OCI-LY7 (cell line): ENCODE results near the gene KCNQ1OT1. TPM values are rescaled to one million over a fixed set of nuclear protein-coding genes. Genes with fewer than 3 reads are reported as not detected.

Experiments
- BruUV-seq: library from RNA; stranded (reverse); fragments of 400-500 nt; replicated peaks from 2 replicates; lab custom pipeline; 2021; lab: Mats Ljungman, UMichigan
- CTCF ChIA-PET: fragments of 300-600 bp; sonication (Branson Sonifier 250); formaldehyde crosslinking; loops from one replicate; lab custom pipeline; 2022; ENCODE audit warnings: antibody characterized with exemption; ENCODE audit not compliant: unreplicated experiment; lab: Charles Lee
- POLR2A ChIA-PET: fragments of 300-600 bp; sonication (Branson Sonifier 250); formaldehyde crosslinking; loops from one replicate; lab custom pipeline; 2022; ENCODE audit warnings: antibody characterized with exemption; lab: Charles Lee
- DNase-seq: peaks from one replicate; pipeline ENCODE4 v3.0.0-alpha.2; 2015; ENCODE audit warnings: low spot score
- H2AFZ ChIP-seq: fragments of 200-600 bp; sonication (generic), shearing (Covaris generic); 2 replicates; pipeline ENCODE4 v1.6.1; 2014; ENCODE audit warnings: mild to moderate bottlenecking, antibody characterized with exemption, low read length, moderate library complexity
- H3K27ac ChIP-seq: fragments of 200-600 bp; sonication (generic); 2 replicates; pipeline ENCODE4 v1.5.1; 2014; ENCODE audit warnings: mixed run types, low read depth, mild to moderate bottlenecking, moderate library complexity, low read length, inconsistent platforms; ENCODE audit not compliant: poor library complexity, severe bottlenecking
- H3K36me3 ChIP-seq: fragments of 200-600 bp; sonication (generic); 2 replicates; pipeline ENCODE4 v1.6.1; 2014; ENCODE audit warnings: mild to moderate bottlenecking, antibody characterized with exemption, low read length, moderate library complexity, mixed read lengths; ENCODE audit not compliant: insufficient read depth
- H3K4me1 ChIP-seq: fragments of 200-600 bp; sonication (generic); 2 replicates; pipeline ENCODE4 v1.5.1; 2014; ENCODE audit warnings: mild to moderate bottlenecking, low read length; ENCODE audit not compliant: insufficient read depth, poor library complexity, severe bottlenecking
- H3K4me2 ChIP-seq: fragments of 200-600 bp; sonication (generic); 2 replicates; pipeline ENCODE4 v1.6.1; 2014; ENCODE audit warnings: mild to moderate bottlenecking, low read length
- H3K4me3 ChIP-seq: fragments of 200-600 bp; sonication (generic); 2 replicates; pipeline ENCODE4 v1.5.1; 2014; ENCODE audit warnings: mild to moderate bottlenecking, low read depth, low read length; ENCODE audit not compliant: poor library complexity, severe bottlenecking
- H3K79me2 ChIP-seq: fragments of 200-600 bp; sonication (generic); 2 replicates; pipeline ENCODE4 v1.6.1; 2016; ENCODE audit warnings: low read depth, mild to moderate bottlenecking, low read length, moderate library complexity, mixed read lengths; ENCODE audit not compliant: insufficient read depth
- H3K9me2 ChIP-seq: fragments of 200-600 bp; sonication (generic); 2 replicates; pipeline ENCODE4 v1.6.1; 2016; ENCODE audit warnings: mild to moderate bottlenecking, low read length, mixed read lengths; ENCODE audit not compliant: insufficient read depth
- H3K9me3 ChIP-seq: fragments of 200-600 bp; sonication (generic); 2 replicates; pipeline ENCODE4 v1.6.1; 2014; ENCODE audit warnings: mild to moderate bottlenecking, mixed run types, low read length, mixed read lengths
- H4K20me1 ChIP-seq: fragments of 200-600 bp; sonication (generic); 2 replicates; pipeline ENCODE4 v1.6.1; 2014; ENCODE audit warnings: mild to moderate bottlenecking, antibody characterized with exemption, low read length, moderate library complexity, mixed read lengths; ENCODE audit not compliant: insufficient read depth
- EZH2phosphoT487 ChIP-seq: fragments of 200-600 bp; sonication (generic); IDR thresholded peaks from 2 replicates; pipeline ENCODE4 v1.6.1; 2018; ENCODE audit warnings: low read depth, borderline replicate concordance, mild to moderate bottlenecking, mixed run types, antibody characterized with exemption, low read length, moderate library complexity, mixed read lengths
- intact Hi-C: fragments of 100-400 bp; cut with micrococcal nuclease; formaldehyde crosslinking; loops from one replicate; pipeline ENCODE4 v1.10.0; 2022; ENCODE audit not compliant: unreplicated experiment
- total RNA-seq, 2 experiments: library from RNA; depleted of rRNA in 1 of 2; stranded (reverse); fragments of >200 nt in 1 of 2; shearing (Covaris generic) in 1 of 2; gene quantifications; 2 replicates each; pipeline ENCODE4 v1.2.3, GENCODE V29; 2014 to 2022
- TF ChIP-seq, protein P1 (sequence below): fragments of 200-600 bp; sonication (generic); conservative IDR thresholded peaks from 2 replicates; pipeline ENCODE4 v1.5.1; 2014; ENCODE audit warnings: mild to moderate bottlenecking, antibody characterized with exemption, low read length, moderate library complexity, mixed read lengths

Gene KCNQ1OT1
- total RNA-seq, 2 experiments from 2014 or later = 2.9 to 3.4 TPM

DNA sequence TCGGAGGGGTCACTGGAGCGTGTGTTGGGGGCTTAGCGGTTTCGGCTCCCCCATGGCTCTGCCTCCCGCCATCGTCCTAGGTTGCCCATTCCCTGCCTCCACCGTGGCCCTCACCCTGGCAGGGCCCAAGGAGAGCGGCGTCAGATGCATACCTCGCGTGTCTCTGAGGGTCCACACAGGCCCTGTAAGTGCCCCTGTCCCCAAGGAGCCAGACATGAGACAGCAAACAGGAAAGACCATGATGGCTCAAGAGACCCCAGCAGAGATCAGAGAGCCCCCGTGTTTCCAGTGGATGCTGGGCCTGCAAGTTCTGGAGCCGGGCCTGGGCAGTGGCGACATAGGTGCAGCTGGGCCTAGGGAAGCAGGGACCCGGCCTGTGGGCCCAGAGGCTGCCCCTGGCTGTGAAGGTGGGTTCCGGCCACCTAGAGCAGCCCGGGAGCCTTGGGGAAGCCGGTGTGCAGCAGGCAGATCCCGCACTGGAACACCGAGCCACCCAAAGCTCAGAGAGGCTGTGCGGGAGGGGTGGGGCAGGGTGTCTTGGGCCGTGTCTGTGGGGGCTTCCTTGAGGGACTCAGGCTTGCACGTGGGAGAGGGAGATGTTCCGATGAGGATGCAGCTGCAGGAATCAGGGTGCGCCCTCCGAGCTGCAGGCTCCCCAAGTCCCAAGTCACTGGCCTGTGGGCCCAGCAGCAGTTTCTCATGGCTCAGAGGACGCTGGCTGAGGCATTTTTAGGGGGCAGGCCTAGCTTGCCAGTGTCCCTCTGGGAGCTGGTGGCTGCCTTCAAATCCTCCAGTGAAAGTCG lies 126.4 kb downstream of the KCNQ1OT1 start:
- no peak overlapping the region for H2AFZ ChIP-seq
- no TSS peak for BruUV-seq
- CTCF ChIA-PET = no interaction called here
- POLR2A ChIA-PET = no interaction called here
- no peak overlapping the region for H3K4me3 ChIP-seq
- no peak overlapping the region for H3K4me2 ChIP-seq
- H3K9me2 ChIP-seq = no peaks in the 10 kb centered on the region
- no peak for DNase-seq
- intact Hi-C loops = no loop called here
- TF ChIP-seq, protein P1, sequence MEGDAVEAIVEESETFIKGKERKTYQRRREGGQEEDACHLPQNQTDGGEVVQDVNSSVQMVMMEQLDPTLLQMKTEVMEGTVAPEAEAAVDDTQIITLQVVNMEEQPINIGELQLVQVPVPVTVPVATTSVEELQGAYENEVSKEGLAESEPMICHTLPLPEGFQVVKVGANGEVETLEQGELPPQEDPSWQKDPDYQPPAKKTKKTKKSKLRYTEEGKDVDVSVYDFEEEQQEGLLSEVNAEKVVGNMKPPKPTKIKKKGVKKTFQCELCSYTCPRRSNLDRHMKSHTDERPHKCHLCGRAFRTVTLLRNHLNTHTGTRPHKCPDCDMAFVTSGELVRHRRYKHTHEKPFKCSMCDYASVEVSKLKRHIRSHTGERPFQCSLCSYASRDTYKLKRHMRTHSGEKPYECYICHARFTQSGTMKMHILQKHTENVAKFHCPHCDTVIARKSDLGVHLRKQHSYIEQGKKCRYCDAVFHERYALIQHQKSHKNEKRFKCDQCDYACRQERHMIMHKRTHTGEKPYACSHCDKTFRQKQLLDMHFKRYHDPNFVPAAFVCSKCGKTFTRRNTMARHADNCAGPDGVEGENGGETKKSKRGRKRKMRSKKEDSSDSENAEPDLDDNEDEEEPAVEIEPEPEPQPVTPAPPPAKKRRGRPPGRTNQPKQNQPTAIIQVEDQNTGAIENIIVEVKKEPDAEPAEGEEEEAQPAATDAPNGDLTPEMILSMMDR = no peak
- TF ChIP-seq EZH2phosphoT487 = no peak
- H3K9me3 ChIP-seq = no peaks in the 10 kb centered on the region
- H3K4me1 ChIP-seq = no peaks in the 10 kb centered on the region
- H3K36me3 ChIP-seq = no peaks in the 10 kb centered on the region
- H3K27ac ChIP-seq = no peak overlapping the region
- H4K20me1 ChIP-seq = no peaks in the 10 kb centered on the region
- H3K79me2 ChIP-seq = no peaks in the 10 kb centered on the region

DNA sequence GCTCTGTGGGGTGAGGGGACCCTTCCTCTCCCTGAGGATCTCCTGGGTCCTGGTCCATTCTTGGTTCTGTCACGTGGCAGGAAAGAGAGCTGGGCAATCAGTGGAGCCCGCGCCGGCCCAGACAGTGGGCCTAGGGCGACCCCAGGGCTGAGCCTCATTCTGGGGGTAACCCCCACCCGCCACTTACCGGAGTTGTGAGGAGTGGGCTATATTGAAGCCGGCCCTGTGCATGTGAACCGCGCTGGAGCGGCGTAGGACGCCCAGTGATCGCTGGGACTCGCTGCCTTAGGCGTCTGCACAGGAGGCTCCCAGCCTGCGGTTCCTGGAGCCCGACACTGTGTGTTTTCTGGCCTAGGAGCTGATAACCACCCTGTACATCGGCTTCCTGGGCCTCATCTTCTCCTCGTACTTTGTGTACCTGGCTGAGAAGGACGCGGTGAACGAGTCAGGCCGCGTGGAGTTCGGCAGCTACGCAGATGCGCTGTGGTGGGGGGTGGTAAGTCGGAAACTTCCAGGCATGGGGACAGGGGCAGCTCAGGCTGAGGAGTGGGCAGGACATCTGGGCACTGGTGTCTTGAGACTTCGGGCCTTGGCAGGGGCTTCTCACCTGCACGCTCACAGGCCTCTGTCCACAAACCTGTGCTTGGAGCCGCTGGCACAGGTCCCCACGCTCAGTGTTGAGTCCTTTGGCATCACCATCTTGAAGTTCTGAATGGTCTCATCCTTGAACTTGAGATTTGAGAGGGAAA lies 127.1 kb downstream of the KCNQ1OT1 start:
- DNase-seq = no peak
- Histone ChIP-seq H3K4me3 (no peak overlapping the region), H3K4me1 (no peaks in the 10 kb centered on the region), H3K9me3 (no peaks in the 10 kb centered on the region), H2AFZ (no peak overlapping the region), H3K36me3 (no peaks in the 10 kb centered on the region), H3K79me2 (no peaks in the 10 kb centered on the region), H3K4me2 (no peak overlapping the region), H4K20me1 (no peaks in the 10 kb centered on the region), H3K27ac (no peak overlapping the region), H3K9me2 (no peaks in the 10 kb centered on the region)
- no peak for TF ChIP-seq EZH2phosphoT487
- TF ChIP-seq, protein P1 = no peak
- intact Hi-C loops = no loop called here
- POLR2A ChIA-PET = no interaction called here
- BruUV-seq = no TSS peak
- CTCF ChIA-PET = no interaction called here
